ENCODE results near the gene CMTM8. TPM values are rescaled to one million over a fixed set of nuclear protein-coding genes. Genes with fewer than 3 reads are reported as not detected.

Gene CMTM8
- total RNA-seq, 1 donor from 2014 or later, result 7.5 TPM

GRCh38 chr3:32245200-32245599 is 6.7 kb downstream of the CMTM8 start:
- H3K36me3 ChIP-seq (ENCODE audit: control insufficient read depth, insufficient read depth, low read length), result no peaks in the 10 kb centered on the region
- TF ChIP-seq CTCF (IDR thresholded peaks at IDR 0.05; ENCODE audit: insufficient read depth, low read length, poor library complexity, severe bottlenecking), result no peak
- DNase-seq (ENCODE audit: low read depth), result no peak
- no peaks in the 10 kb centered on the region for H3K27me3 ChIP-seq (ENCODE audit: control insufficient read depth, insufficient read depth, low read length)
- no peak overlapping the region for H3K4me3 ChIP-seq (ENCODE audit: low read depth, low read length)

DNA sequence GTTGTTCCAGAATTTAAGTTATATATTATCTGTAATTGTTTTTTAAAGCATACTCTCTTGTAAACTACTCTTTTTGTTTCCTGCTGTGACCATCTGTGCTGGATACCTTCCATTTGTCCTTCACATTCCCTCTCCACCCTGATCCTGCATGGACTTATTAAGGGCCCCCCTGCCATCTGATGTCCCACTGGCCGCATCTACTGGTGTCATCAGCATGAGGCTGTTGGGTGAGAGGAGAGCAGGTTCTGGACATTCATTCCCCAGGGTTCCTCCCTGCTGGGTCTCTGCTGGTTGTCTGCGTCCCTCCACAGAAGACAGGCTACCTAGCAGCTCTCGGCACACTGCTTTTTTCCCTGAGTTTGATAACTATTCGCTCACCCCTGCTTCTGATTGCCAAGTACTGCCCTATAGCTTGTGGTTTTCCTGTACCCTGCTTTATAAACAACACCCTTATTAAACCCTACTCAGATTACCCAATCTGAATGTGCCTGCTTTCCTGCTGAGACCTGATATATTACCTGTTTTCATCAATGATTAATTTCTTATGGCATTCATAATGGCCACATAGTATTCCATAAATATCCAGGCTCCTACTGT is 7.7 kb downstream of the CMTM8 start:
- Histone ChIP-seq H3K27me3 (ENCODE audit: control insufficient read depth, insufficient read depth, low read length) (no peaks in the 10 kb centered on the region), H3K36me3 (ENCODE audit: control insufficient read depth, insufficient read depth, low read length) (no peaks in the 10 kb centered on the region), H3K4me3 (ENCODE audit: low read depth, low read length) (no peak overlapping the region)
- no peak for DNase-seq (ENCODE audit: low read depth)
- no peak for TF ChIP-seq CTCF (IDR thresholded peaks at IDR 0.05; ENCODE audit: insufficient read depth, low read length, poor library complexity, severe bottlenecking)

- TF ChIP-seq CTCF (IDR thresholded peaks at IDR 0.05; ENCODE audit: insufficient read depth, low read length, poor library complexity, severe bottlenecking), result no peak
- DNase-seq (ENCODE audit: low read depth), result peak; percentile 88
- Histone ChIP-seq H3K4me3 (ENCODE audit: low read depth, low read length) (no peak overlapping the region), H3K36me3 (ENCODE audit: control insufficient read depth, insufficient read depth, low read length) (no peaks in the 10 kb centered on the region), H3K27me3 (ENCODE audit: control insufficient read depth, insufficient read depth, low read length) (no peaks in the 10 kb centered on the region)
Measured at GRCh38 chr3:32249184-32249782, 10.8 kb downstream of the CMTM8 start.

GRCh38 chr3:32254268-32254667 is 15.8 kb downstream of the CMTM8 start:
- TF ChIP-seq CTCF (IDR thresholded peaks at IDR 0.05; ENCODE audit: insufficient read depth, low read length, poor library complexity, severe bottlenecking), result no peak
- H3K4me3 ChIP-seq (ENCODE audit: low read depth, low read length), result no peak overlapping the region
- no peaks in the 10 kb centered on the region for H3K27me3 ChIP-seq (ENCODE audit: control insufficient read depth, insufficient read depth, low read length)
- DNase-seq (ENCODE audit: low read depth), result no peak
- no peaks in the 10 kb centered on the region for H3K36me3 ChIP-seq (ENCODE audit: control insufficient read depth, insufficient read depth, low read length)

- H3K36me3 ChIP-seq (ENCODE audit: control insufficient read depth, insufficient read depth, low read length), result no peaks in the 10 kb centered on the region
- H3K27me3 ChIP-seq (ENCODE audit: control insufficient read depth, insufficient read depth, low read length), result no peaks in the 10 kb centered on the region
- H3K4me3 ChIP-seq (ENCODE audit: low read depth, low read length), result no peak overlapping the region
- TF ChIP-seq CTCF (IDR thresholded peaks at IDR 0.05; ENCODE audit: insufficient read depth, low read length, poor library complexity, severe bottlenecking), result no peak
- DNase-seq (ENCODE audit: low read depth), result no peak
Measured at GRCh38 chr3:32255345-32255744, 16.9 kb downstream of the CMTM8 start.

- no peak for DNase-seq (ENCODE audit: low read depth)
- no peak for TF ChIP-seq CTCF (IDR thresholded peaks at IDR 0.05; ENCODE audit: insufficient read depth, low read length, poor library complexity, severe bottlenecking)
- Histone ChIP-seq H3K36me3 (ENCODE audit: control insufficient read depth, insufficient read depth, low read length) (no peaks in the 10 kb centered on the region), H3K27me3 (ENCODE audit: control insufficient read depth, insufficient read depth, low read length) (no peaks in the 10 kb centered on the region), H3K4me3 (ENCODE audit: low read depth, low read length) (no peak overlapping the region)
Measured at GRCh38 chr3:32256206-32256605, 17.7 kb downstream of the CMTM8 start.
